ENCODE results near the gene ITGA7. TPM values are rescaled to one million over a fixed set of nuclear protein-coding genes. Genes with fewer than 3 reads are reported as not detected.

Gene ITGA7
- total and polyA plus RNA-seq, 2 of the 8 experiments (the other 6 are each of a cell fraction or from before 2014, with no cell fraction given) = 57.6 to 86.1 TPM

DNA sequence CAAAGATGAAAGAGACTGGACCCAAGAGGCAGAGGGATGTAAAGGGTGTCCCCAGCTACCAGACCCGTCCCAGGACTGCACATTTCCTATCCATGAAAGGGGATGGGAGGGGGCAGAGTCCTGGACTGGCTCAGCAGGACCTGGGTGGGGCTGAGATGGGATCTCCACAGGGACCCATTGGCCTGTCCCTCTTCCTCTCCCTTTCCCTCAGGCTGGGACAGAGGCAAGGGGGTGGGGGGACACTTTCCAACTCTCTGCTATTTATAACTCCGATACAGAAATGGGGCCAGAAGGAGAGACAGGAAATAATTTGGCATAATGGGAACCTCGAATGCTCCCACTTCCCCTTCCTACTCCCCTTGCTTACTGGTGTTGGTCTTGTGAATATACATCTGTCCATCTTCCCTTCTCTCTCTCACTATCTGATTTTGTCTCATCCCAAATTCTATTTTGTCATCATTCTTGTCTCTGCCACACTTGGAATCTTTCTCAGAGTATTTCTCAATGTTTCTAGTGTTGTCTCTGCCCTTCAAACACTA is 1.1 kb upstream of the ITGA7 start:
- FAIRE-seq (no peak), DNase-seq (ENCODE audit: low read depth in 1 of 2, low spot score in 2 of 2) (no peak)
- Histone ChIP-seq H3K4me2 (ENCODE audit: insufficient read depth in 1 of 2, low read depth in 2 of 2, low read length in 2 of 2) (peak overlapping the region; percentile 87 to 100), H4K5ac (ENCODE audit: insufficient read length, low read depth, low read length) (no peak overlapping the region), H2BK15ac (ENCODE audit: low read length) (no peak overlapping the region; the same call in 1 of the 2 replicates), H4K8ac (ENCODE audit: extremely low read depth, insufficient read depth, low read length) (no peak overlapping the region), H3K27ac (ENCODE audit: low read depth, low read length) (0 out of 2 replicates have a peak overlapping the region, but pooled peaks have one; percentile 19), H4K91ac (replicated peaks; ENCODE audit: insufficient read length, low read length) (no peak overlapping the region), H3K27me3 (replicated peaks in 1 of 4; ENCODE audit: control insufficient read depth in 3 of 4, extremely low read depth in 1 of 4, insufficient read depth in 3 of 4, low read length in 3 of 4) (peaks cover 0 to 3% (median 0%) of the 10 kb centered on the region in 4 experiments; a peak in 5 of 7 replicates), H2BK120ac (replicated peaks; ENCODE audit: low read depth, low read length) (no peak overlapping the region), H3K4me1 (replicated peaks in 1 of 4; ENCODE audit: control insufficient read depth in 3 of 4, insufficient read depth in 4 of 4, low read length in 3 of 4) (peaks cover 0 to 25% (median 8%) of the 10 kb centered on the region in 4 experiments; a peak in 5 of 7 replicates), H2BK5ac (ENCODE audit: low read depth, low read length) (peak overlapping the region; percentile 72; the same call in 1 of the 2 replicates), H3K4me3 (ENCODE audit: extremely low read depth in 1 of 4, insufficient read depth in 2 of 4, low read depth in 3 of 4, low read length in 4 of 4) (peak overlapping the region; percentile 64 to 88 (median 76)), H3K56ac (replicated peaks; ENCODE audit: insufficient read length, low read depth, low read length) (no peak overlapping the region), H3K23me2 (ENCODE audit: low read depth, low read length) (peaks cover 15% of the 10 kb centered on the region), H2BK12ac (ENCODE audit: low read depth, low read length) (peak overlapping the region; percentile 45; the same call in 1 of the 2 replicates), H3K9me3 (ENCODE audit: insufficient read depth in 2 of 2, low read depth in 1 of 2, low read length in 1 of 2) (no peaks in the 10 kb centered on the region), H3K79me1 (ENCODE audit: low read depth, low read length) (peaks cover 11% of the 10 kb centered on the region; the same call in 1 of the 2 replicates), H2AK5ac (ENCODE audit: low read depth, low read length) (no peak overlapping the region), H2AFZ (ENCODE audit: low read length) (peak overlapping the region; percentile 77), H3K14ac (ENCODE audit: insufficient read length) (no peak overlapping the region), H3K4ac (replicated peaks; ENCODE audit: insufficient read length, low read depth, low read length) (no peak overlapping the region), H3K23ac (ENCODE audit: insufficient read length) (no peak overlapping the region), H3K9ac (replicated peaks in 1 of 4; ENCODE audit: extremely low read depth in 1 of 4, low read depth in 3 of 4, low read length in 3 of 4) (peak overlapping the region in 2 of 4 experiments; percentile 27 to 50; a peak in 3 of 7 replicates), H3K18ac (ENCODE audit: extremely low read depth, low read length) (peak overlapping the region; percentile 7; the same call in 1 of the 2 replicates), H4K20me1 (replicated peaks in 1 of 2; ENCODE audit: control insufficient read depth in 1 of 2, insufficient read depth in 2 of 2, low read length in 2 of 2) (peaks cover 0 to 7% of the 10 kb centered on the region in 2 experiments), H3K36me3 (ENCODE audit: control insufficient read depth in 2 of 4, insufficient read depth in 4 of 4, low read length in 3 of 4) (no peaks in the 10 kb centered on the region), H2BK20ac (ENCODE audit: low read length) (peak overlapping the region; percentile 29; the same call in 1 of the 2 replicates), H3K79me2 (ENCODE audit: control insufficient read depth in 1 of 2, insufficient read depth in 2 of 2, low read length in 2 of 2) (peaks cover 0 to 30% of the 10 kb centered on the region in 2 experiments; a peak in 2 of 4 replicates)
- WGBS, 2 experiments (ENCODE audit: extremely low coverage in 1 of 2, insufficient coverage in 1 of 2, insufficient read length in 1 of 2, insufficient replicate concordance in 2 of 2, low coverage in 1 of 2, low lambda C conversion rate in 2 of 2, missing lambda C conversion rate in 1 of 2) = 42% methylated on average over 3 of the region's 3 CpGs; no CpG with 5 or more reads in 1 of the 2 experiments
- ChIA-PET CTCF (ENCODE audit: partially characterized antibody) (interaction anchor here (2.7 kb wide), 1 partner anchor 11 kb away, joined by 16 read pairs; the partner anchor contains the start of gene RDH5), POLR2A (ENCODE audit: partially characterized antibody) (no interaction called here)
- TF ChIP-seq, protein P1, sequence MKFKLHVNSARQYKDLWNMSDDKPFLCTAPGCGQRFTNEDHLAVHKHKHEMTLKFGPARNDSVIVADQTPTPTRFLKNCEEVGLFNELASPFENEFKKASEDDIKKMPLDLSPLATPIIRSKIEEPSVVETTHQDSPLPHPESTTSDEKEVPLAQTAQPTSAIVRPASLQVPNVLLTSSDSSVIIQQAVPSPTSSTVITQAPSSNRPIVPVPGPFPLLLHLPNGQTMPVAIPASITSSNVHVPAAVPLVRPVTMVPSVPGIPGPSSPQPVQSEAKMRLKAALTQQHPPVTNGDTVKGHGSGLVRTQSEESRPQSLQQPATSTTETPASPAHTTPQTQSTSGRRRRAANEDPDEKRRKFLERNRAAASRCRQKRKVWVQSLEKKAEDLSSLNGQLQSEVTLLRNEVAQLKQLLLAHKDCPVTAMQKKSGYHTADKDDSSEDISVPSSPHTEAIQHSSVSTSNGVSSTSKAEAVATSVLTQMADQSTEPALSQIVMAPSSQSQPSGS (IDR thresholded peaks at IDR 0.05; ENCODE audit: low read length) = no peak
- TF ChIP-seq TEAD4 (IDR thresholded peaks at IDR 0.05; ENCODE audit: low read depth, low read length) = no peak
- no peak for TF ChIP-seq NANOG (IDR thresholded peaks at IDR 0.05; ENCODE audit: insufficient read depth, low read depth, low read length, poor library complexity, severe bottlenecking)
- TF ChIP-seq EGR1 (IDR thresholded peaks at IDR 0.05; ENCODE audit: borderline replicate concordance, low read depth, low read length) = no peak
- TF ChIP-seq EP300 (IDR thresholded peaks at IDR 0.05; ENCODE audit: borderline replicate concordance in 1 of 2, low read depth in 2 of 2, low read length in 2 of 2) = no peak
- TF ChIP-seq FOSL1 (IDR thresholded peaks at IDR 0.05; ENCODE audit: insufficient read depth, low read depth, low read length) = no peak
- TF ChIP-seq, protein P2, sequence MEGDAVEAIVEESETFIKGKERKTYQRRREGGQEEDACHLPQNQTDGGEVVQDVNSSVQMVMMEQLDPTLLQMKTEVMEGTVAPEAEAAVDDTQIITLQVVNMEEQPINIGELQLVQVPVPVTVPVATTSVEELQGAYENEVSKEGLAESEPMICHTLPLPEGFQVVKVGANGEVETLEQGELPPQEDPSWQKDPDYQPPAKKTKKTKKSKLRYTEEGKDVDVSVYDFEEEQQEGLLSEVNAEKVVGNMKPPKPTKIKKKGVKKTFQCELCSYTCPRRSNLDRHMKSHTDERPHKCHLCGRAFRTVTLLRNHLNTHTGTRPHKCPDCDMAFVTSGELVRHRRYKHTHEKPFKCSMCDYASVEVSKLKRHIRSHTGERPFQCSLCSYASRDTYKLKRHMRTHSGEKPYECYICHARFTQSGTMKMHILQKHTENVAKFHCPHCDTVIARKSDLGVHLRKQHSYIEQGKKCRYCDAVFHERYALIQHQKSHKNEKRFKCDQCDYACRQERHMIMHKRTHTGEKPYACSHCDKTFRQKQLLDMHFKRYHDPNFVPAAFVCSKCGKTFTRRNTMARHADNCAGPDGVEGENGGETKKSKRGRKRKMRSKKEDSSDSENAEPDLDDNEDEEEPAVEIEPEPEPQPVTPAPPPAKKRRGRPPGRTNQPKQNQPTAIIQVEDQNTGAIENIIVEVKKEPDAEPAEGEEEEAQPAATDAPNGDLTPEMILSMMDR (IDR thresholded peaks at IDR 0.05; ENCODE audit: control extremely low read depth in 1 of 3, insufficient read depth in 1 of 3, low read depth in 1 of 3, low read length in 3 of 3) = no peak
